NCI-H187 (cell line): ENCODE measurements around the gene MEF2C.

ENCODE experiments used
- DNase-seq, 2 experiments: peaks; one replicate each; lab custom pipeline; 2025; lab: John Stamatoyannopoulos, UW

The MEF2C gene

DNA sequence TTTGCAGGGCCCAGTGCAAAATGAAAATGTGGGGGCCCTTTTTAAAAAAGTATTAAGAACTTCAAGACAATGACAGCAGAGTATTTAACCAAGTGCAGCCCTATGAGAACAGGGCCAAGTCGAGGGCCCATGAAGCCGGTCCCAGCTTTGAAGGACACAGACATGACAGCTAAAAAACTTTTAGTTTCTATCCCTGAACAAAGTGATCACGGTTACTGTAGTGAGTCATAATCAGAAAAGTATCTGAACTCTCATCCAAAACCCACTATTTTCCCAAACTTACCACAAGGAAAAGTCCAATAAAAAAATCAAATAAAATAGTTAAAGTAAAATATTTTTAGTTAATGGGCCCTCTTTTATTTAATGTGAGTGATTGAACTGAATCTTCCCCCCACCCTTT lies 126.0 kb downstream of the MEF2C start:
- no peak for DNase-seq

DNA sequence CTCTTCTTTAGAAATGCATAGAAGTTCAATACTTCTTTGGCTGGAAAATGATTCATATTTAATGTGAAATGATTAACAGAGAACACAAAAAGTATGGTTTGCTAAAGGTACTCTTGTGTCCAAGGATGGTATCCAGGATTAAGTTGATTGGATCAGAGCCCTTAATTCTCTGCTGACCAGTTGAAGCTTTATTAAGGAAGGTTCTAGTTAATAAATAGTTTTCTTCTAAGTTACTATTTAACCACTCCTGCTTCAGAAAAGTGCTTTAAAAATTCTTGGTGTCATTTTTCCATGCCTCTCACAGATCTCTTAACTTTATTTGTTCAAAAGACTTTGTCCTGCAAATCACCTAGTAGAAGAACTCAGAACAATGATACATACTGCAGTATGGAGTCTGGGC lies 134.3 kb downstream of the MEF2C start:
- DNase-seq, result no peak

DNA sequence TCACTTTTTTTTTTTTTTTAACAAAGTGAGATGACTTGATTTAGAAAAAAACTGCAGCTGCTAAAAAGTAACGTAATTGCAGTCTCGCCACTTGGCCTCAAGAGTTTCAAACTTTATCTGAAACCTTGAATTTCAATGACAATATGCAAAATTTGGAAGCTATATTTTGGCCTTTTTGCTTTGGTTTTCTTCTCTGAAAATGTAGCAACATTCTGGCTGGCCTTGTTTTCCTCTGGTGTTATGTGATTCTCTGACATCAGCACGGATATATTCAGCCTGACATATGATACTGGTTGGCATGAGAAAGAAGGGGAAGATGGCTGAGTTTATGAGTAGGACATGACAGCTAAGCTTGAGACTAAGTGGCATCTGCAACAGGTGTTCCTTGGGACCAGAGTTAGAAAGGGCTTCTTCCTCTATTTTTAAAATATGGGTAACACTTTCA lies 136.5 kb downstream of the MEF2C start:
- no peak for DNase-seq

DNA sequence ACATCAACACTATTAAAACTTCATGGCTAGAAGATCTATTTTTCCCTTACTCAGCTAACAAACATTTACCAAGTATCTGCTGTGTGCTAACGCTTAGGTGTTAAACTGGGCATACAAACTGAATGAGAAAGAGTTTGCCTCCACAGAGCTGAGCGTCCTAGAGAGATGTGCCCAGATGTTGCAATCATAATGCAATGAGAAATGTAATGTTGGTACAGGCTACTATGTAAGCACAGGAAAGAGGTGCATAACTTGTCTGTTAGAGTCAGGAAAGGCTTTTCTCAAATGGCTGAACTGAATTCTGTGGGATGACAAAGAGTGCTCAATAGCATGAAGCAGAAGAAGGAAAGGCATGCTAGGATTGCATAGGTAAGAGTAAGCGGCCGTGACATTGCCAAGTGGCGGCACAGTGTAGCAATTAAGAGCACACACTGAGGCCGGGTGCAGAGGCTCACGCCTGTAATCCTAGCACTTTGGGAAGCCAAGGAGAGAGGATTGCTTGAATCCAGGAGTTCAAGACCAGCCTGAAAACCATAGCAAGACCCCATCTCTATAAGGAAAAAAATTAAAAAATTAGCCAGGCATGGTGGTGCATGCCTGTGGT lies 137.8 kb downstream of the MEF2C start:
- no peak for DNase-seq

DNA sequence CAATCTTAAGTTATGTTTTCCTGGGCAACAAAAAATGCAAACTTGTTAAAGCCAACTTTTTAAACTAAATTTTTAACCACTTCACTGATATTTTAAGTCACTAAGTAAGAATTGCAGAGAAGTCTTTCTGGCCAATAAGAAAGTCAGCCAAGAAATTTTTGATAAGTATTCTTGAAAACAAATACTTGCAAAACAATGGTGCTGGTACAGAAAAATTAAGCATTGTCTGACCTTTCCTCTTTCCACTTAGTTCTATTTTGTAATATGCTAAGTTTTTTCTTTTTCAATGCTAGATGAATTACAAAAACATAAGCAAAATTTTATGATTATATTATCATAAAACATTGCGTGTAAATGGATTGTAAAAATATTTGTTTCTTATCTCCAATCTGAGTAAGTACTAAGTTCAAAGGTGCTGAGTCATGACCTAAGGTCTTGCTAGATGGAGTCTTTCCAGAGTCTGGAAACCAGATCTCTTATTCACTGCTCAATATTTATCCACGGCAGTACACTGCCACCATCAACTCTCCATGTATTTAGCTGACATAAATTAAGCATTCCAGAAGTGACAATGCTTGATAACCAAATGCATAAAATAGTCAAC lies 139.7 kb downstream of the MEF2C start:
- no peak for DNase-seq

DNA sequence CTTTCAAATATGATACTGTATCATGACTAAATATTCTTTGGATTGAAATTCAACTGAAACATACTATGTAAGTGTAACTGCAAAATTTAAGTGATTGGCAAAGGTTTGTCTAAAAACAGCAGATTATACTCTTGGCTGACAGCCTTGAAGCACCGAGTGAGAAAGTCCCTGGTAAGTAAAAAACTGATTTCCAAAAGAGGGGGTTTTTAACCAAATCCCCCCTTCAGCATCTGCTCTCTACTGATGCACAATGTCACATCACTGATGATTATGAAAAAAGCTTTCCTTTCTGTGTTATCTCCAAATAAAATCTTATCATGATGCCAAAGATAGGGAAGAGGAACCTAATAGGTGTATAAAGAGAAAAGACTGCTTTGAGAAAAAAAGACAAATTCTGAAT lies 141.0 kb downstream of the MEF2C start:
- no peak for DNase-seq

DNA sequence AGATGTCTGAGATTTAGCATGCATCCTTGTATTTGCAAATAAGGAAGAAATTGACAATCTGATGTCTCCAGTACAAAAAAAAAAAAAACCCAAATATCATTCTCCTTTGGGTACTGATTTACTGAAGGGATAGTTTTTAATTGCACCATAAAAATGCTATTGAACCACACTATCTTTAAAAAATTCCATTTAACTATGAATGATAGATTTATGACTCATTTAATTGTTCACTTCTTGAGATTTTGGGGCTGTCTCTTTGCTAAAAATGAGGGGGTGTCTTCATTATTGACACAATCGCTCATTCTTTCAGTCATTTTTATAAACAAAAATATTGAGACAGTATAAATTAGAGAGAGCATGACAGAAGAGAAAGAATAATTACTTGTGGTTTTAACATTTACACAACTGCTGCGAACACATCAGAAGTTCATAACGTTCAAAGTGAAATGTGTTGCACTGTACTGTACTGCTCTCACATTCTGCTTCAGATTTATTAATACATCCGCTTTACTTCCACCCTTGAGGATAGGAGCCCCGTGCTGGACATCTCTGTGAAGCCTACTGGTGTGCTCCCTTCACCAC lies 142.3 kb downstream of the MEF2C start:
- no peak for DNase-seq

DNA sequence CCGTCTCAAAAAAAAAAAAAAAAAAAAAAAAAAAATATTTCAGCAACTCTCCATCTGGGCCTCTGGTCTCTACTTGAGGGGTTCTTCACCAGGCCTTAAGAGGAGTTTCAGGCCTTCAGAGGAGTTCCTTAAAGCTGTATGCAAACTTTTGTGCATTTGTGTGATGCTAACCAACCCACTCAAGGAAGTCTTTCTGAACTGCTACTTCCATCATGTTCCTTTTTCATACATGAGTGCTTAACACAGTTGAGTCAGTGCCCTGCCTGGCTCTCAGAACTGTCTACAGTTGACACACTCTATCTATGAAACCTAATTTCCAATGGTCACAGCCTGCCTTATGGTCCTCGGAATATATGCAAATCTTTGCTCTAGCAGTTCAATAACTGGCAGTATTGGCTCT lies 146.5 kb downstream of the MEF2C start:
- DNase-seq, result no peak

DNA sequence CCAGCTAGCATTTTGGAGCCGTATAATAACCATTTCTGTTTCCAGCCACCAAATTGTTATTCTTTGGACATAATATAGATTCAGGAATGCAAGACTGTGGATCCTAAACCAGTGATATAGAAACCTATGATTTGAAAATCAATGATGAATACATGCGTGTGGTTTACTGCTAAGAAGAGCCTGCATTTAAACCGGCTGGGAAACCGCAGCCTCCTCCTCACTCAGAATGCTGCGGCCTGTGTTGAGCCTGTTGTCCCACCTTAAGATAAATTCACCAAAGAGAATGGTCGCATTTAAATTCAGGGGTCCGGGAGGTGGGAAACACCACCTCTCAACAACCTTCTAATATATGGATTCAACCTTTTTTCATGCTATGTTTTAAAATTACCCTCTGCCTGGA lies 148.0 kb downstream of the MEF2C start:
- DNase-seq, result no peak

DNA sequence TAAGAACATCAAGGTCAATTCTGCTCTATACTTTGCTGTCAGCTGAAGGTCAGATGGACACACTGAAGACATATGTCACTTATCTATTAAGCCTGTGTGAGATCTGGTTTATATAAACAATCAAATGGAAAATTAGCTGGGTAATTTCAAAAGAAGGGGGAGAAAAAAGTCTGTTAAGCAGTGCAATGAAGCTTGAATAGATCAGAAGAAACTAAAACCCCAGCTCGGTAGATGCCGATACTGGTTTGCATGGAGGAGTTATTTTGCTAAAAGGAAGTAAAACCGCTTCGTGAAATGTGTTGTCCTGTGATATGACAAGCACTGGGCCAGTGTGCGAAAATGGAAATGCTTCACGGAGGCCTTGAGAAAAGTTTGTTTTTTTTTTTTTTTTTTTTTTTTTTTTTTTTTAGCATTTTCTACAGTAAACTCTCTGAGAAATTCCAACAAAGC lies 148.8 kb downstream of the MEF2C start:
- no peak for DNase-seq

DNA sequence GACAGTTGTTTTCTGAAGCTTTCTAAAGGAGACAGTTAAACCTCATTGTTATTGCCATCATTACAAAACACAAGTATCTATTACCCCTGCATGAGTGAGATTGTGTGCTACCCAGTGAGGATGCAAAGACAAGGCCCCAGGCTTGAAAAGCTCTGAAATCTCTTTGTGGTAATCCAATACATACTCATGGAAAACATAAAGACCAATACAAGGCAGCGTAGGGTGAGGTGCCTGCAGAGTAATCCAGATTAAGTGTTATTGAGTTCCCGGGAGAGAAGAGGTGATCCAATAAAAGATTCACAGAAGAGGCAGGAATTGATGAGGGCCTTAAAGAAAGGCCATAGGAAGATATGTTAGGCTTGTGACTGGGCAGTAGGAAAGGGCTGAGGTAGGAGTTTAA lies 150.1 kb downstream of the MEF2C start:
- DNase-seq, result no peak

DNA sequence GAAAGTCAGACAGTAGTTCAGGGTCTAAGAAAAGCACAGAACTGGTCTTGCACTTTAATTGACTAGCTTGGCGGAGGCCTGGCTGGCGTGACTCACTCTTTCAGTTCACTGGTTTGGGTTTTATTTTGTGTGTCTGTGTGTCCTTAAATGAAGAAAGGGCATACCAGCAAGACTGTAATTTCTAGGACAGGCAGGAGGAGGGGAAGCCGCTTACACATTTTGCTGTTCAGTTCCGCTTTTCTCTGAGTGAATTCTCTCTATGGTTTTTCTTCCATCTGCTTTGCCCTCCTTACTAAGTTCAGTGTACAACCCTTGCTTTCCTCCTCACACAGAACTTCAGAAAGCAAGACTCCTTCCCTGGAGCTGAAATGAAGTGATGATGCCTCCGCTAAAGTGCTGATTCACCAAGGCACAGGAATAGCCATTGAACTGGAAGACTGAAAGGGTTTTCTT lies 150.8 kb downstream of the MEF2C start:
- DNase-seq, result no peak

DNA sequence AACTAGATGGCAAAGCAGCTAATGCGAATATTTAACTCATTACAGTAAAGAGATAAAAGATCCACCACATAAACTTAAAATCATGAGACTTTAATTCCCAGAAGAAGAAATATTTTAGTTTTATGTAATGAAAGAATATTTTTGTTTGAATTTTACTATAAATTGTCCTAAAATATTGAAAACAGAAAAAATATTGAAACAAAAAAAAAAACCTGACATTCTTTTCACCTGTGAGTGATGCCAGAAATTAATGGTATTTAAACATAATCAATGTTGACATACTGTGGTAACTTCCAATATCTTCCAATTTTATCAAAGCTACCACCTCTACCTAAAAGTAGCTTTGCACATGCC lies 153.2 kb downstream of the MEF2C start:
- no peak for DNase-seq

DNA sequence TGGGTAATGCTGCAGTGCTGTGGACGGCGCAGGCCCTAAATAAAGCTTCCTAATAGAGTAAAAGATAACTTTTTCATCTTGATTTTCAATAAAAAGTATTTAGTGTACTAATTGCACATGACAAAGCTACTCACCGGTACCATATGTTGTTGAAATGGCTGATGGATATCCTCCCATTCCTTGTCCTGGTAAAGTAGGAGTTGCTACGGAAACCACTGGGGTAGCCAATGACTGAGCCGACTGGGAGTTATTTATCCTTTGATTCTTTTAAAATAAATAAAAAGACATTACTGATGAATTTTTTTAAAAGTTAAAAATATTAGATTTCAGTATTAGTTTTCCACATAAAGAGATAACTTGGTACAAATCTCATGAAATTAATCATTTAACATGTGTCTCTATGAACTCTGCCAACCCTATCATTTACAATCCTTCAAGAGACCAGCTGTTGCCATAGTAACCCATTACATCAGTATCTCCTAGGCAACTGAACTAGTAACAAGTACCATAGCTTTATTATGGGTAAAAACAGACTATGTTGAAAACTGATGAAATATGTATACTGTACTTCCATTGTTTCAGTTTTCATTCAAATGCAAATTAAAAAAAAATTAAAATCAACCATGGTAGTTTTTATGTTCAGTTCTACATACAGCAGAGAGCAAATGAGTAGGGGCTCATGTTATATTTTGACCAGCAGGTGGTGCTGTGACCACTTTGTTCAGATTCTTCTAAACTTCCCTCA lies 153.7 kb downstream of the MEF2C start:
- peak; percentile 37 to 62 for DNase-seq

DNA sequence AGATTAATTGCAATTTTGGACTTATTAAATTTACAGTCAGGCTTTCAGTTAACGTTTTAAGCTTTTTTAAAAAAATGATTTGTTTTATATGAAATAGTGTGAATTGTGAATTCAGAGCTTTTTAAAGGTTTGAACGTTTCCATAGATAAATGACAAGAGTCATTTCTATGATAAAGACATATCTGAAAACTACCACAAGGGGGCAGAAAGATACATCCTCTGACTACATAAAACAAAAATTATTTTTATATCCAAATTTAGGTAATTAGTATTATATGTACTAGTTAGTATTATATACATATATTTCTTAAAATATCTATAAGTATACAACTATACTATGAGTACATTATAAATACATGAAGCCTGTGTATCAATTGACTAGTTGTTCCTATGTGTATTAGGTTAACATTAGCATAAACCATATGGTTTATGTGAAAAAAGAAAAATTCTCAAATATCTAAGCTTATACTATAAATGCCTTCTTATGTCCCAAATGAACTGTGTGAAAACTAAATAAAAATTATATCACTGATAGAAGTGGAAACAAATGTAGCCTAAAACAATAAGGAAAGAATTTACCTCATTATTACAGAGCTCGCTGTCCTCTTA lies 155.2 kb downstream of the MEF2C start:
- DNase-seq, result no peak

DNA sequence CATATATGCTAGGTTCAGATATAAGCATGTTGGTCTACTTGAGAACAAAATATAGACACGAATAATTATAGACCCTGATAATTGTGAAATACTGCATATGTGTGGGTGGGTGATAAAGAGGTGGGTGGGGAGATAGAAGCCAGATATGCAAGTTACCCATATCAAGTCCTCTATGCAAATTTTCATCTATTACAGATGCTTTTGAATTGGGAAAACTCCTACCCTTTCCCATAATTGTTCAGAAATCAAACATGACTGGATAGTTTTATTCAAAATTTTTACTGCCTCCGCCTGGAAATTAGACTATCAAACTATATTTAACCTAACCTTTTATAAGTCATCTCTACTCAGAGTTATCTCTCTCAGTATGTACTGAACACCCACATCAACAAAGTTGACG lies 157.5 kb downstream of the MEF2C start:
- no peak for DNase-seq

DNA sequence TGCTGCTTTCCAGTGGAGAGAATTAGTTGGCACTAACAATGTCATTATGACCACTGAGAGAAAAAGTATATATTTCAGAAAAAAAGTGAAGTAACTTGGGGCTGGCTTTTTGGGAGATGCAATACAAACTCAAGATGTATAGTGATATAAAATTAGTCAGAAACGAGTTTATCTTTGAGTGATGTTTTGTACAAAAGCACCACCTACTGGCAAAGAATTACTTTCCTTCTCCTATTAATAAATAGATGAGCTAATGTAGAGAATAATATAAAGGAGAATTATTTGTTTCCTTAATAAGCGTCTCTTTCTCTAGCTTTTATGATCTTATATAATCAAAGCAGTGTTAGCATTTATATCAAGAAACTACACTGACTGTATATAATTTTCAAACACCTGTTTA lies 158.8 kb downstream of the MEF2C start:
- DNase-seq, result no peak

DNA sequence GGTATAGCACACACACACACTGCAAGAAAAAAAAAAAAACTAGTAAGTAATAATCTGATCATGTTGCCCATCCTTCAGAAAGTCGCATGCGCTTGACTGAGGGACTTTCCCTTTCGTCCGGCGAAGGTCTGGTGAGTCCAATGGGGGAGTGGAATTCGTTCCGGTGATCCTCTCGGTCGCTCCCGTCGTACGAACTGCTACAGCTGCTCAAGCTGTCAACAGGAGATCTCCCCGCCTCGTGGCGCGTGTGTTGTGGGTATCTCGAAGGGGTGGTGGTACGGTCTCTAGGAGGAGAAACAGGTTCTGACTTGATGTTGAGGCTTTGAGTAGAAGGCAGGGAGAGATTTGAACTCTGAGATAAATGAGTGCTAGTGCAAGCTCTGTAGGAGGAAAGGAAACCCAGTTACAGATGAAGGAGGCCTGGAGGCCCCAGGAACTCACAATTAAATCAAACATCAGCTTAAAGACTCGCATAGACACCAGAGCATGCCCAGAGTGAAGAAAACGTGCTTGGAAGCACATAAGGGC lies 160.4 kb downstream of the MEF2C start:
- no peak for DNase-seq

DNA sequence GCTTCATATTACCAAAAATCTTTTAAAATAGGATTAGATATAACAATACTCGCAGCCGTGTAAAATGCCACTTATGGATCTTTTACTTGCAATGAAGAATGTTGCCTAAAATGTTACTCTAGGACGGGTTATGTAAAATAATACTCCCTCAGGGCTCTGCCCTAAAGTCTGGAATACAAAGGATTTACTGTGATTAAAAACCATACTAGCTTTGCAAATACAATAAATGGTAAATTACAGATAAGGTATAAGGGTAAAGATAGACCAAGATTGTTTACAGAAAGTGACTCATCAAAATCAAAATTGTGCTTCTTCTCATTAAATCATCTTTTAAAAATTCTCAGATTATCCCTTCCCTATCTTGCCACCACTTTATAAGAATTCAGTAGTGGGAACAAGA lies 163.6 kb downstream of the MEF2C start:
- DNase-seq, result no peak

DNA sequence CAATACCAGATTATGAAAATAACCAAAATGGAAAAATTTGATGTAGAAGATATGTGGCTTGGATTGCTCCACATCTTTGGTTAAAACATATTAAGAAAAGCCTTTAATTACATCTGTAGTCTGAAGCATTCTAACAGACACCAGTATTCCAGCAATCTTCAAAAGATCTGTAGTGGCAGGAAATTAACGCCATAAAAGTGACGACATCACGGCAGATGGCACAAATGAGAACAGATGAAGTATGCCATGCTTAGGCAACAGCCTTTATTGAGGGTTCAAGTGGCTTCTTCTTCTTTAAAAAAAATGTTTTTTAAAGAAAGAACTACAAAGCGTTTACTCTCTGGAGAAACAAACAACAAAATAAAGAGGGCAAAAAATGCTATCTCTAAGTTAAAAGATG lies 164.2 kb downstream of the MEF2C start:
- DNase-seq, result no peak

DNA sequence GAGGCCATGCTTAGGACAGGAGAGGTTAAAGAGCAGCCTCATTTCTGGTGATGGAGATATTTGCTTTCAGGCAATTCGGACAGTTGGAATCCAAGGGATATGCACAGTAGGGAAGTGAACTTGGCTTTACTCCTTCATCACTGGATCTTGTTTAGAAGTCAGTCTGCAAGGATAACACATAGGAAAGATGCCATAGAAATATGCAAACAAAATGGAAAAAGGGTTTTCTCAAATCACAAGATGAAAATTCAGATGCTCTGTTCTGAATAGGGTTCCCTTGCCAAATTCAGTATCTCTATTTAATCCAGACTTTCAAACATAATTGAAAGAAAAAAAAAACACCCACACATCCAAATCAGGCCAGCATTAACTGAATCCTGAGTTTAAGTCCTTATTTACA lies 166.9 kb downstream of the MEF2C start:
- DNase-seq, result no peak

DNA sequence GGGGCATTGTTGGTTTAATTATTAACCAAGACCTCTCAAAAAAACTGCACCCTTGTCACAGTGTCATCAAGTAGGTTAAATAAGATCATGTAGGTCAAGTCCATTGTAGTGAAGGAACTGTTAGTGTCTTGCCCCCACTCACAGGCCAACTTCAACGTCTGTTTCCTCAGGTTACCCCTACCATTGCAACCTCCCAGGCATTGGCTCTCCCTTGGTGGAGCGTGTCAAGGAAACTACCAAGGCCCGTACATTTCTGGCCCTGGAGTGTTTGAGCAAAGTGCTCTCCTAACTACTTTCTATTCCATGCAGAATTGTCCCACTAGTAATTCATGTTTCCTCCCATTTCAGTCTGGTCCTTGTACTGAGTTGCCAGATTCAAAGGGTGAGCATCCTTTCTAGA lies 167.5 kb downstream of the MEF2C start:
- DNase-seq, result no peak
